PC-9 (cell line): ENCODE measurements around the gene EXOC3L2. TPM values are rescaled to one million over a fixed set of nuclear protein-coding genes. Genes with fewer than 3 reads are reported as not detected.

Source experiments
- BruUV-seq: library from RNA; stranded (reverse); fragments of 400-500 nt; replicated peaks from 2 replicates; lab custom pipeline; 2021; lab: Mats Ljungman, UMichigan
- CTCF ChIA-PET: fragments of 300-600 bp; sonication (Branson Sonifier 250); formaldehyde crosslinking; loops from one replicate; lab custom pipeline; 2022; ENCODE audit warnings: antibody characterized with exemption; lab: Charles Lee
- POLR2A ChIA-PET: fragments of 300-600 bp; sonication (Branson Sonifier 250); formaldehyde crosslinking; loops from one replicate; lab custom pipeline; 2022; ENCODE audit warnings: antibody characterized with exemption; ENCODE audit not compliant: unreplicated experiment; lab: Charles Lee
- DNase-seq, 2 experiments: peaks; one replicate each; pipeline versions ENCODE4 v3.0.0 to v3.0.0-alpha.2; 2015 to 2022; ENCODE audit warnings: mixed read lengths in 1 of 2
- H2AFZ ChIP-seq: fragments of 200-600 bp; sonication (generic); 2 replicates; pipeline ENCODE4 v1.8.1; 2017; ENCODE audit warnings: antibody characterized with exemption
- H3F3A ChIP-seq: fragments of 200-600 bp; sonication (generic); 2 replicates; pipeline ENCODE4 v1.8.1; 2017; ENCODE audit warnings: antibody characterized with exemption, mild to moderate bottlenecking, low read depth; ENCODE audit not compliant: insufficient read depth
- H3K27ac ChIP-seq: fragments of 200-600 bp; sonication (generic); 2 replicates; pipeline ENCODE4 v1.6.1; 2016; ENCODE audit warnings: mixed run types
- H3K27me3 ChIP-seq: fragments of 200-600 bp; sonication (generic); 2 replicates; pipeline ENCODE4 v1.6.1; 2016; ENCODE audit warnings: low read depth, mixed run types; ENCODE audit not compliant: insufficient read depth
- H3K36me3 ChIP-seq: fragments of 200-600 bp; sonication (generic); 2 replicates; pipeline ENCODE4 v1.6.1; 2016; ENCODE audit warnings: low read depth, mixed run types
- H3K4me1 ChIP-seq: fragments of 200-600 bp; sonication (generic); replicated peaks from 2 replicates; pipeline ENCODE4 v1.6.1; 2016; ENCODE audit warnings: mixed run types; ENCODE audit not compliant: insufficient read depth
- H3K4me2 ChIP-seq: fragments of 200-600 bp; sonication (generic); 2 replicates; pipeline ENCODE4 v1.6.1; 2017; ENCODE audit warnings: mixed run types
- H3K4me3 ChIP-seq: fragments of 200-600 bp; sonication (generic); 2 replicates; pipeline ENCODE4 v1.6.1; 2016; ENCODE audit warnings: mixed run types
- H3K79me2 ChIP-seq: fragments of 200-600 bp; sonication (generic); 2 replicates; pipeline ENCODE4 v1.6.1; 2017; ENCODE audit warnings: low read depth, mixed run types
- H3K9me2 ChIP-seq: fragments of 200-600 bp; sonication (generic); 2 replicates; pipeline ENCODE4 v1.8.1; 2017; ENCODE audit warnings: mild to moderate bottlenecking; ENCODE audit not compliant: insufficient read depth
- H3K9me3 ChIP-seq: fragments of 200-600 bp; sonication (generic); 2 replicates; pipeline ENCODE4 v1.8.1; 2016; ENCODE audit warnings: low read depth; ENCODE audit not compliant: insufficient read depth
- H4K20me1 ChIP-seq: fragments of 200-600 bp; sonication (generic); 2 replicates; pipeline ENCODE4 v1.8.1; 2017; ENCODE audit not compliant: insufficient read depth
- CTCF ChIP-seq: fragments of 200-600 bp; sonication (generic); conservative IDR thresholded peaks from 2 replicates; pipeline ENCODE4 v1.6.1; 2017; ENCODE audit warnings: mixed run types, antibody characterized with exemption, mild to moderate bottlenecking, moderate library complexity
- EZH2 ChIP-seq: fragments of 200-600 bp; sonication (generic); IDR thresholded peaks from 2 replicates; pipeline ENCODE4 v1.8.0; 2017; ENCODE audit warnings: antibody characterized with exemption, low read depth
- intact Hi-C: fragments of 100-400 bp; cut with micrococcal nuclease; formaldehyde crosslinking; loops from one replicate; pipeline ENCODE4 v1.10.0; 2022; ENCODE audit not compliant: unreplicated experiment
- total RNA-seq: library from RNA; stranded (reverse); gene quantifications from 2 replicates; pipeline ENCODE4 v1.2.3, GENCODE V29; 2021

Gene EXOC3L2
- total RNA-seq, 1 experiment from 2014 or later, result not detected

- no peaks in the 10 kb centered on the region for H3K9me3 ChIP-seq
- peak in 1 of 2 experiments; percentile 11 for DNase-seq
- H3K36me3 ChIP-seq, result no peaks in the 10 kb centered on the region
- H4K20me1 ChIP-seq, result no peaks in the 10 kb centered on the region
- H3K9me2 ChIP-seq, result no peaks in the 10 kb centered on the region
- TF ChIP-seq EZH2 (no peak), CTCF (peak; percentile 44)
- intact Hi-C loops, result loop anchor here (1.0 kb wide), 1 partner anchor 138 kb away; no protein-coding TSS in a partner anchor
- H3K27ac ChIP-seq, result no peak overlapping the region
- H3K4me2 ChIP-seq, result no peak overlapping the region
- no peak overlapping the region for H3K4me3 ChIP-seq
- no peaks in the 10 kb centered on the region for H3F3A ChIP-seq
- no peak overlapping the region for H2AFZ ChIP-seq
- H3K4me1 ChIP-seq, result no peaks in the 10 kb centered on the region
- POLR2A ChIA-PET, result interaction anchor here (0.6 kb wide), 1 partner anchor 69 kb away, joined by 4 read pairs; no protein-coding TSS in a partner anchor
- no TSS peak for BruUV-seq
- H3K27me3 ChIP-seq, result no peaks in the 10 kb centered on the region
- CTCF ChIA-PET, result no interaction called here
- no peaks in the 10 kb centered on the region for H3K79me2 ChIP-seq
Measured at GRCh38 chr19:45200568-45200967, 44.6 kb downstream of the EXOC3L2 start.

DNA sequence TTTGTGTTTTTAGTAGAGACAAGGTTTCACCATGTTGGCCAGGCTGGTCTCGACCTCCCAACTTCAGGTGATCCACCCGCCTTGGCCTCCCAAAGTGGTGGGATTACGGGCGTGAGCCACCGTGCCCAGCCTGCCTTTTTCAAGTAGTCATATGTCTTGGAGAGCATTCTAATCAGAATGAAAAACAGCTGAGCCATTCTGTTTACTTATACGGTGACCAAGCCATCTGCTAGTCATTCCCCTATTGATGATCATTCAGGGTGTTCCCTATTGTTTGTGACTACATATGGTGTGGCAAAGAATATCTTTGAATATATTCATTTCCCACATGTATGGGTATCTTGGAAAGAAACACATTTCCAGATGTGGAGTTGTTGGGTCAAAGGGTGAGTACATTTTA lies 49.4 kb downstream of the EXOC3L2 start:
- Histone ChIP-seq H3K27me3 (no peaks in the 10 kb centered on the region), H3K9me3 (no peaks in the 10 kb centered on the region), H3K9me2 (no peaks in the 10 kb centered on the region), H3K79me2 (no peaks in the 10 kb centered on the region), H3K4me1 (no peaks in the 10 kb centered on the region), H3K4me2 (no peak overlapping the region), H3K27ac (no peak overlapping the region), H3K4me3 (no peak overlapping the region), H3F3A (no peaks in the 10 kb centered on the region), H3K36me3 (no peaks in the 10 kb centered on the region), H4K20me1 (no peaks in the 10 kb centered on the region), H2AFZ (no peak overlapping the region)
- intact Hi-C loops, result no loop called here
- CTCF ChIA-PET, result no interaction called here
- POLR2A ChIA-PET, result no interaction called here
- no peak for TF ChIP-seq CTCF
- no peak for TF ChIP-seq EZH2
- DNase-seq, result no peak
- BruUV-seq, result no TSS peak

DNA sequence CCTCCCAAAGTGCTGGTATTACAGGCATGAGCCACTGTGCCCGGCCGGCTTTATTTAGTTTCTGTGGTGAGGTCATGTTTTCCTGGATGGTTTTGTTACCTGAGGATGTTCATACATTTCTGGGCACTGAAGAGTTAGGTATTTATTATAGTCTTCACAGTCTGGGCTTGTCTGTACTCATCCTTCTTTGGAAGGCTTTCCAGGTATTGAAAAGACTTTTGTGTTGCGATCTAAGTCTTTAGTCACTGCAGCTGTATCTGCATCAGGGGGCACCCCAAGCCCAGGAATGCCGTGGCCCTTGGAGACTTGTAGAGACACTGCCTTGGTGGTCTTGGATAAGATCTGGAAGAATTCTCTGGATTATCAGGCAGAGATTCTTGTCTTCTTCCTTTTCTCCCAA lies 53.8 kb downstream of the EXOC3L2 start:
- no peak overlapping the region for H3K4me3 ChIP-seq
- H3K9me2 ChIP-seq, result no peaks in the 10 kb centered on the region
- H3K27ac ChIP-seq, result no peak overlapping the region
- intact Hi-C loops, result no loop called here
- H3K27me3 ChIP-seq, result no peaks in the 10 kb centered on the region
- no peaks in the 10 kb centered on the region for H3K36me3 ChIP-seq
- no peaks in the 10 kb centered on the region for H4K20me1 ChIP-seq
- H3F3A ChIP-seq, result peaks cover 10% of the 10 kb centered on the region; the same call in 1 of the 2 replicates
- H3K4me2 ChIP-seq, result no peak overlapping the region
- CTCF ChIA-PET, result interaction anchor here (0.5 to 0.7 kb wide), 2 partner anchors 237 to 635 kb away, joined by 3 read pairs; no protein-coding TSS in a partner anchor
- POLR2A ChIA-PET, result no interaction called here
- H2AFZ ChIP-seq, result no peak overlapping the region
- DNase-seq, result no peak
- no peaks in the 10 kb centered on the region for H3K9me3 ChIP-seq
- H3K4me1 ChIP-seq, result no peaks in the 10 kb centered on the region
- TF ChIP-seq EZH2 (no peak), CTCF (no peak)
- no peaks in the 10 kb centered on the region for H3K79me2 ChIP-seq
- no TSS peak for BruUV-seq
